Upper lobe of left lung (tissue), 6 donors: ENCODE results near the gene MAP4K2. TPM values are rescaled to one million over a fixed set of nuclear protein-coding genes. Genes with fewer than 3 reads are reported as not detected.

ENCODE experiments used
- ATAC-seq, 2 donors: fragments of 200-7000 bp; cut with Tn5 transposase; one replicate each; pipeline ENCODE4 v1.9.1; 2022; ENCODE audit warnings: mild to moderate bottlenecking in 2 of 2, moderate library complexity in 2 of 2; ENCODE audit not compliant: low FRiP score in 2 of 2
- DNase-seq, 2 donors: peaks; one replicate each; pipeline ENCODE4 v3.0.0-alpha.2; 2019 to 2020
- H3K27ac ChIP-seq, 4 donors: fragments of 200-600 bp; sonication (generic); one replicate each; pipeline ENCODE4 v1.5.1; 2016 to 2019
- H3K27me3 ChIP-seq, 4 donors: fragments of 200-600 bp; sonication (generic); one replicate each; pipeline ENCODE4 v1.5.1; 2017 to 2019
- H3K36me3 ChIP-seq, 4 donors: fragments of 200-600 bp; sonication (generic); one replicate each; pipeline ENCODE4 v1.5.1; 2016 to 2019
- H3K4me1 ChIP-seq, 4 donors: fragments of 200-600 bp; sonication (generic); one replicate each; pipeline ENCODE4 v1.5.1; 2018 to 2019
- H3K4me3 ChIP-seq, 4 donors: fragments of 200-600 bp; sonication (generic); one replicate each; pipeline ENCODE4 v1.5.1; 2017 to 2019; ENCODE audit warnings: mild to moderate bottlenecking in 2 of 4, moderate library complexity in 1 of 4
- H3K9me3 ChIP-seq, 4 donors: fragments of 200-600 bp; sonication (generic); one replicate each; pipeline ENCODE4 v1.5.1; 2018 to 2019
- EP300 ChIP-seq, 4 donors: sonication (generic); formaldehyde crosslinking; IDR thresholded peaks; one replicate each; pipeline ENCODE4 v1.5.1; 2017; ENCODE audit warnings: antibody characterized with exemption in 4 of 4, control low read depth in 2 of 4
- POLR2A ChIP-seq, 4 donors: fragments of 450-650 bp; IDR thresholded peaks; one replicate each; pipeline ENCODE4 v1.5.1; 2016 to 2017; ENCODE audit warnings: antibody characterized with exemption in 4 of 4, mild to moderate bottlenecking in 2 of 4
- POLR2AphosphoS5 ChIP-seq, 2 donors: sonication (generic); formaldehyde crosslinking; IDR thresholded peaks; one replicate each; pipeline ENCODE4 v1.5.1; 2017; ENCODE audit warnings: antibody characterized with exemption in 2 of 2
- WGBS, 2 donors: methylation state at CpG; one replicate each; pipeline ENCODE4 v1.1.5; 2017 to 2018; 5-methylcytosine and 5-hydroxymethylcytosine counted together
- total RNA-seq, 6 donors: library from RNA; depleted of rRNA in 4 of 6; stranded (reverse); fragments of >200 nt in 4 of 6; gene quantifications; one replicate each; pipeline versions ENCODE4 v1.1.0 to v1.2.1, GENCODE V29; 2016 to 2021
- TF ChIP-seq, protein P1 (sequence below), 6 experiments: fragments of 450-650 bp in 4 of 6; fragments of 200-600 bp in 2 of 6; sonication (generic) in 2 of 6; IDR thresholded peaks; one replicate each; pipeline ENCODE4 v1.5.1; 2016 to 2019; ENCODE audit warnings: antibody characterized with exemption in 6 of 6
- donor health status: DM: no; HTN: no; CAD: no; lungs with moderate emphysema.
- donor health status: DM: no; HTN: yes; CAD: no; lungs with severe emphysema.

The MAP4K2 gene
- total RNA-seq, 6 donors from 2014 or later: 19.0 to 84.7 (median 29.2) TPM

GRCh38 chr11:64778473-64779298 lies 24.3 kb downstream of the MAP4K2 start, which contains the start of gene SF1:
SF1 (minus strand) TSS chr11:64778542; CDS start chr11:64778392, 150 bp downstream.
- H3K9me3 ChIP-seq: no peaks in the 10 kb centered on the region
- DNase-seq (peak; percentile 98 to 99), ATAC-seq (peak; percentile 96 to 99)
- peak within 1 kb of the TSS; percentile 99 to 100 (median 100) for H3K27ac ChIP-seq
- no peaks in the 10 kb centered on the region for H3K27me3 ChIP-seq
- peaks cover 28 to 45% (median 33%) of the 10 kb centered on the region in 4 donors for H3K4me1 ChIP-seq
- TF ChIP-seq POLR2AphosphoS5 (IDR thresholded peaks at IDR 0.05) (peak; percentile 93), EP300 (IDR thresholded peaks at IDR 0.05) (peak in 1 of 4 donors; percentile 32), POLR2A (IDR thresholded peaks at IDR 0.05) (peak in 3 of 4 donors; percentile 88 to 99 (median 90))
- TF ChIP-seq, protein P1, sequence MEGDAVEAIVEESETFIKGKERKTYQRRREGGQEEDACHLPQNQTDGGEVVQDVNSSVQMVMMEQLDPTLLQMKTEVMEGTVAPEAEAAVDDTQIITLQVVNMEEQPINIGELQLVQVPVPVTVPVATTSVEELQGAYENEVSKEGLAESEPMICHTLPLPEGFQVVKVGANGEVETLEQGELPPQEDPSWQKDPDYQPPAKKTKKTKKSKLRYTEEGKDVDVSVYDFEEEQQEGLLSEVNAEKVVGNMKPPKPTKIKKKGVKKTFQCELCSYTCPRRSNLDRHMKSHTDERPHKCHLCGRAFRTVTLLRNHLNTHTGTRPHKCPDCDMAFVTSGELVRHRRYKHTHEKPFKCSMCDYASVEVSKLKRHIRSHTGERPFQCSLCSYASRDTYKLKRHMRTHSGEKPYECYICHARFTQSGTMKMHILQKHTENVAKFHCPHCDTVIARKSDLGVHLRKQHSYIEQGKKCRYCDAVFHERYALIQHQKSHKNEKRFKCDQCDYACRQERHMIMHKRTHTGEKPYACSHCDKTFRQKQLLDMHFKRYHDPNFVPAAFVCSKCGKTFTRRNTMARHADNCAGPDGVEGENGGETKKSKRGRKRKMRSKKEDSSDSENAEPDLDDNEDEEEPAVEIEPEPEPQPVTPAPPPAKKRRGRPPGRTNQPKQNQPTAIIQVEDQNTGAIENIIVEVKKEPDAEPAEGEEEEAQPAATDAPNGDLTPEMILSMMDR (IDR thresholded peaks at IDR 0.05): peak in 3 of 6 experiments; percentile 12 to 56 (median 39)
- H3K4me3 ChIP-seq: peak within 1 kb of the TSS; percentile 91 to 99 (median 96)
- WGBS, 2 donors: 0% methylated on average over 34 to 58 of the region's 80 CpGs
- peaks cover 27 to 35% (median 29%) of the 10 kb centered on the region in 4 donors for H3K36me3 ChIP-seq

GRCh38 chr11:64778223-64778472 lies 24.9 kb downstream of the MAP4K2 start:
- ATAC-seq: peak in 1 of 2 donors; percentile 6
- peaks cover 34 to 50% (median 37%) of the 10 kb centered on the region in 4 donors for H3K4me1 ChIP-seq
- TF ChIP-seq POLR2AphosphoS5 (IDR thresholded peaks at IDR 0.05) (no peak), EP300 (IDR thresholded peaks at IDR 0.05) (no peak), POLR2A (IDR thresholded peaks at IDR 0.05) (no peak)
- TF ChIP-seq, protein P1 (IDR thresholded peaks at IDR 0.05): no peak
- H3K4me3 ChIP-seq: peak overlapping the region; percentile 91 to 99 (median 96)
- H3K36me3 ChIP-seq: peaks cover 33 to 41% (median 34%) of the 10 kb centered on the region in 4 donors
- no peaks in the 10 kb centered on the region for H3K9me3 ChIP-seq
- H3K27me3 ChIP-seq: no peaks in the 10 kb centered on the region
- WGBS, 2 donors: 1% methylated on average over 14 of the region's 28 CpGs; no CpG with 5 or more reads in 1 of the 2 donors
- no peak for DNase-seq
- peak overlapping the region; percentile 99 to 100 (median 100) for H3K27ac ChIP-seq

DNA sequence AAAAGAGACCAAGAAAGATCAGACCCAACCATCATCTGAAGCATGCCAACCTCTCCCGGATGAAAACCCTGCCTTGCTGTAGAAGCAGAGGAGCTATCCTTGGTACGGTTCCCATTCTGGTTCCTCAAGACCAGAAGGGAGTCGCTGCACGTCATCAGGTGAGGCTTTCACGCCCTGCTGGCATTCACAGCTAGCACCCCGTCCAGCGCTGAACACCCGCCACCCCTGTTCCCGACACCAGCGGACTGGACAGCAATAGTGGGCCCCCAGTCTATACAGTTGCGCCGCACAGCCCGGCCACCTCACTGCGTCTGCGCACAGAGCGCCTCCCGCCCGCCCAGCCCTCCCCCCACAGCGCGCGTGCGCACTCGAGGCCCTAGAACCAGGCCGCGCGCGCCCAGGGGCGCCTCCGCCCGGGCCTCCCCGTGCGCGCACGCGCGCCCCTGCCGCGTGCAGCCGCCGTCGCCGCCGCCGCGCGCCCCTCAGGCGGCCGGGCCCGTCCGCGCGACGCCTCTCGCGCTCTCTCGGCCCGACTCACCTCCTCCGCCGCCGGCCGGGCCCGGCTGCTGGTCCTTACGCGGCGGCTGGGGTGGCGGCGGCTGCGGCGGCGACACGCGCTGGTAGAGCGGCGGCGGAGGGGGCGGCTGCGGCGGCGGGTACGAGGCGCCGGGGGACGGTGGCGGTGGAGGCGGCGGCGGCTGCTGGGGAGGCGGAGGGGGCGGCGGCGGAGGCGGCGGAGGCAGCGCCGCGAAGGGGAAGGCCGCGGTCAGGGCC lies 25.4 kb downstream of the MAP4K2 start:
- H3K27ac ChIP-seq: peak overlapping the region; percentile 99 to 100 (median 100)
- H3K4me1 ChIP-seq: peaks cover 39 to 55% (median 42%) of the 10 kb centered on the region in 4 donors
- WGBS, 2 donors: 0 to 2% methylated on average over 3 to 10 of the region's 98 CpGs
- TF ChIP-seq EP300 (IDR thresholded peaks at IDR 0.05): no peak
- TF ChIP-seq POLR2AphosphoS5 (IDR thresholded peaks at IDR 0.05): peak; percentile 27 to 32
- TF ChIP-seq, protein P1 (IDR thresholded peaks at IDR 0.05): no peak
- no peak for TF ChIP-seq POLR2A (IDR thresholded peaks at IDR 0.05)
- no peaks in the 10 kb centered on the region for H3K9me3 ChIP-seq
- H3K27me3 ChIP-seq: no peaks in the 10 kb centered on the region
- H3K4me3 ChIP-seq: peak overlapping the region; percentile 91 to 99 (median 96)
- DNase-seq (peak; percentile 86 to 96), ATAC-seq (peak; percentile 19 to 43)
- peaks cover 38 to 46% (median 39%) of the 10 kb centered on the region in 4 donors for H3K36me3 ChIP-seq

DNA sequence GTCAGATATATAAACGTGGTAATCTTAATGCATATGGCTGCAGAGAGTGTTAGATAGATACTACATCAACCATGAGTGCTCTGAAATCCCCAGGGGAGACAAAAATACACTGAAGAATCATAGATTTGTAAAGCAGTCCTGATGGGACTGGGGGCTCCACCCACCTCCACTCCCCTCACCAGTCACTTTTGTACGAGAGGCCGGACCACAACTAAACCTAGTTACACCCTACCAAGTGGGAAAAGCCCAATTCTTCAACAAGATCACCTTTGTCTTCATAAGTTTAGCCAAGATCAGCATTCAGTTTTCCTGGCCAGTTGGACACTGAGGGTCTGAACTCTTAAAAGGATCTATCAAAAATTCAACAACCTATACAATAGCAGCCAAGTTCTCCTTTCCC lies 26.1 kb downstream of the MAP4K2 start:
- H3K9me3 ChIP-seq: no peaks in the 10 kb centered on the region

More for the DNA sequence above, 26.1 kb downstream of the MAP4K2 start:
- ATAC-seq: no peak
- TF ChIP-seq POLR2A (IDR thresholded peaks at IDR 0.05) (no peak), POLR2AphosphoS5 (IDR thresholded peaks at IDR 0.05) (no peak), EP300 (IDR thresholded peaks at IDR 0.05) (no peak)
- TF ChIP-seq, protein P1 (IDR thresholded peaks at IDR 0.05): no peak
- Histone ChIP-seq H3K27ac (peak overlapping the region; percentile 64 to 100 (median 100)), H3K27me3 (no peaks in the 10 kb centered on the region), H3K4me3 (peak overlapping the region; percentile 54 to 99 (median 95)), H3K4me1 (peaks cover 43 to 63% (median 47%) of the 10 kb centered on the region in 4 donors), H3K36me3 (peaks cover 44 to 54% (median 46%) of the 10 kb centered on the region in 4 donors)
- no peak for DNase-seq
- 19 to 32% methylated on average over 3 of the region's 3 CpGs for WGBS, 2 donors
